ENCODE results near the gene PIK3R1. TPM values are rescaled to one million over a fixed set of nuclear protein-coding genes. Genes with fewer than 3 reads are reported as not detected.
"Not testable (repeated sequence)": the region's sequence is repeated elsewhere in the genome, so short reads cannot be mapped to it uniquely, and the experiment has no call there.

Gene PIK3R1
- total RNA-seq, 4 donors from 2014 or later, result 244 to 563 (median 329) TPM

DNA sequence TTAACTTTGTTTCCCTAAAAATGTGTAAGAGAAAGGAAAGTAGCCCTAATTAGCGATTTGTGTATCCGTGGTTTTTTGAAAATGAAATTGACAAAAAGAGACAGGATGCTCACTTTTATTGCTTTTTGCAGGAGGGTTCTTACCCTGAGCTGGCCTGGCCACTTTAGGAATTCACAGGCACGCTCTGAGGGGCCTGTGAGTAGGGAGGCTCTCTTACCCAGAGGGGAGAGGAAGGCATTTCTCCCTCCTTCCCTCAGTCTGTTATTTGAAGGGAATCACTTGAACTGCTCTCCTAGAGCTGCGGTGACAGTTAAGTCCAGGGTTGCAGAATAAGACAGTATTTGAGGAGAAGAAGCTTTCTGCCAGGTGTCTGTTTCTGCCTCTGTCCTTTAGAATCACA, 16.7 kb downstream of the PIK3R1 start:
- TF ChIP-seq EP300 (IDR thresholded peaks at IDR 0.05), result no peak
- no peak for TF ChIP-seq POLR2A (IDR thresholded peaks at IDR 0.05; ENCODE audit: low read depth)
- TF ChIP-seq, protein P1, sequence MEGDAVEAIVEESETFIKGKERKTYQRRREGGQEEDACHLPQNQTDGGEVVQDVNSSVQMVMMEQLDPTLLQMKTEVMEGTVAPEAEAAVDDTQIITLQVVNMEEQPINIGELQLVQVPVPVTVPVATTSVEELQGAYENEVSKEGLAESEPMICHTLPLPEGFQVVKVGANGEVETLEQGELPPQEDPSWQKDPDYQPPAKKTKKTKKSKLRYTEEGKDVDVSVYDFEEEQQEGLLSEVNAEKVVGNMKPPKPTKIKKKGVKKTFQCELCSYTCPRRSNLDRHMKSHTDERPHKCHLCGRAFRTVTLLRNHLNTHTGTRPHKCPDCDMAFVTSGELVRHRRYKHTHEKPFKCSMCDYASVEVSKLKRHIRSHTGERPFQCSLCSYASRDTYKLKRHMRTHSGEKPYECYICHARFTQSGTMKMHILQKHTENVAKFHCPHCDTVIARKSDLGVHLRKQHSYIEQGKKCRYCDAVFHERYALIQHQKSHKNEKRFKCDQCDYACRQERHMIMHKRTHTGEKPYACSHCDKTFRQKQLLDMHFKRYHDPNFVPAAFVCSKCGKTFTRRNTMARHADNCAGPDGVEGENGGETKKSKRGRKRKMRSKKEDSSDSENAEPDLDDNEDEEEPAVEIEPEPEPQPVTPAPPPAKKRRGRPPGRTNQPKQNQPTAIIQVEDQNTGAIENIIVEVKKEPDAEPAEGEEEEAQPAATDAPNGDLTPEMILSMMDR (IDR thresholded peaks at IDR 0.05), result no peak
- TF ChIP-seq POLR2AphosphoS5 (IDR thresholded peaks at IDR 0.05), result peak in 1 of 2 donors; percentile 30
- intact Hi-C loops (cut with DNase I), result no loop called here
- Histone ChIP-seq H3K4me1 (peaks cover 69 to 100% (median 99%) of the 10 kb centered on the region in 4 donors), H3K36me3 (peaks cover 6 to 34% (median 11%) of the 10 kb centered on the region in 4 donors), H3K27me3 (no peaks in the 10 kb centered on the region), H3K4me3 (peak overlapping the region in 3 of 4 donors; percentile 3 to 35 (median 34)), H3K27ac (replicated peaks in 1 of 4) (peak overlapping the region in 2 of 4 donors; percentile 5 to 41), H3K9me3 (no peaks in the 10 kb centered on the region)
- 55% methylated on average over 4 of the region's 4 CpGs for WGBS
- DNase-seq (ENCODE audit: extremely low spot score), result no peak

DNA sequence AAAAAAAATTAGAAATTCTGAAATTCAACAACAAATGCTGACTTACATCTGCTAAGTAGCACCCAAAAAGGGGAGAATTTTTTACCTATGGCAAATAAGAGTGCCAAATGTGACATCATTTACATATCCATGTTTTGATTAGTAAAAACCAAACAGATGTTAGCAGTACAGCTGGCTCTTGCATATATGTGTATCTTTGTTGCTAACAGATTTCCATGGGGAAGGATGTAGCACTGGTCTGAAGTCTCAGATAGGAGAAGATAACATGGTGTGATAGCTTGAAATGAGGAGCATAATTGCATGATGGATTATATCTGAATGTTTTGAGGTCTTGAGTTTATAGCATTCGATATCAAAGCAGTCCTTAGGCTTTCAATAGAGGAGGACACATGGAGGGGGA, 17.5 kb downstream of the PIK3R1 start:
- Histone ChIP-seq H3K27ac (replicated peaks in 1 of 4) (no peak overlapping the region), H3K9me3 (no peaks in the 10 kb centered on the region), H3K27me3 (no peaks in the 10 kb centered on the region), H3K4me1 (peaks cover 68 to 100% (median 100%) of the 10 kb centered on the region in 4 donors), H3K36me3 (peaks cover 0 to 26% (median 3%) of the 10 kb centered on the region in 4 donors), H3K4me3 (peak overlapping the region; percentile 3 to 34 (median 8))
- TF ChIP-seq, protein P1 (IDR thresholded peaks at IDR 0.05), result no peak
- TF ChIP-seq POLR2A (IDR thresholded peaks at IDR 0.05; ENCODE audit: low read depth) (no peak), EP300 (IDR thresholded peaks at IDR 0.05) (no peak), POLR2AphosphoS5 (IDR thresholded peaks at IDR 0.05) (no peak)
- DNase-seq (ENCODE audit: extremely low spot score), result no peak
- 47% methylated on average over 1 of the region's 1 CpG for WGBS
- intact Hi-C loops (cut with DNase I), result no loop called here

DNA sequence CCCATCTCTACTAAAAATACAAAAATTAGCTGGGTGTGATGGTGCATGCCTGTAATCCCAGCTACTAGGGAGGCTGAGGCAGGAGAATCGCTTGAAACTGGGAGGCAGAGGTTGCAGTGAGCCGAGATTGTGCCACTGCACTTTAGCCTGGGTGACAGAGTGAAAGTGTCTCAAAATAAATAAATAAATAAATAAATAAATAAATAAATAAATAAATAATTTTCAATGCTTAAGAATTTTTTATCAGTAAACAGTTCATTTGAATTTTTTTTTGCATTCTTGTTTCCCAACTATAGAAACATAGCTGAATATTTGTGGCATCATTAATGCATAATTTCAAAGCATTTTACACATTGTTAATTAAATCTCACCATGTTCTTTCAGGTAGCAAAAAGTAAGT, 19.7 kb downstream of the PIK3R1 start:
- Histone ChIP-seq H3K4me1 (peaks cover 76 to 100% (median 100%) of the 10 kb centered on the region in 4 donors), H3K36me3 (peaks cover 0 to 13% (median 0%) of the 10 kb centered on the region in 4 donors)
- 90% methylated on average over 2 of the region's 2 CpGs for WGBS
- H3K4me3 ChIP-seq; DNase-seq (ENCODE audit: extremely low spot score); H3K27ac ChIP-seq (replicated peaks in 1 of 4); H3K9me3 ChIP-seq; H3K27me3 ChIP-seq; intact Hi-C loops (cut with DNase I): not testable (repeated sequence)

DNA sequence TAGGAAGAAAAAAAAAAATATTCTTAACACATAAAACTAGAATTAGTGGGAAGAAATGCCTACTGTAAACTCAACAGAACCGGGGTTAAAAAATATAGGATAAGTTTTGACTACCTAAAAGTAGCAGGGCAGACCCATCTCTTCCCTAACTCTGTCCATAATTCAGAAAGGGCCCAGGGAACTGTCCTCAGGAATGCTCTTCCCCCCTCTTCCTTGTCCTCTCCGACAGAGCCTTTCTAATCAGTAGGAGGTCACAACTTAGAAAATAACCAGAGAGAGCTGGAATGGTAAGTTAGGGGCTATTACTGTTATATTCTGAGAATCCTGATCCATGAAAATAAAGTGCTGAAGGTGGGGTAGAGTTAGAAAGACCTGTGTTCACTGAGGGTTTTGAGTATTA, 22.2 kb downstream of the PIK3R1 start:
- 59% methylated on average over 2 of the region's 2 CpGs for WGBS
- Histone ChIP-seq H3K4me1 (peaks cover 81 to 100% (median 99%) of the 10 kb centered on the region in 4 donors), H3K27ac (replicated peaks in 1 of 4) (peak overlapping the region; percentile 21 to 74 (median 64)), H3K27me3 (no peaks in the 10 kb centered on the region), H3K36me3 (peaks cover 0 to 7% (median 0%) of the 10 kb centered on the region in 4 donors), H3K4me3 (no peak overlapping the region), H3K9me3 (no peaks in the 10 kb centered on the region)
- DNase-seq (ENCODE audit: extremely low spot score), result no peak
- intact Hi-C loops (cut with DNase I), result no loop called here
- TF ChIP-seq POLR2AphosphoS5 (IDR thresholded peaks at IDR 0.05), result no peak
- TF ChIP-seq EP300 (IDR thresholded peaks at IDR 0.05), result no peak
- no peak for TF ChIP-seq POLR2A (IDR thresholded peaks at IDR 0.05; ENCODE audit: low read depth)
- TF ChIP-seq, protein P1 (IDR thresholded peaks at IDR 0.05), result no peak

DNA sequence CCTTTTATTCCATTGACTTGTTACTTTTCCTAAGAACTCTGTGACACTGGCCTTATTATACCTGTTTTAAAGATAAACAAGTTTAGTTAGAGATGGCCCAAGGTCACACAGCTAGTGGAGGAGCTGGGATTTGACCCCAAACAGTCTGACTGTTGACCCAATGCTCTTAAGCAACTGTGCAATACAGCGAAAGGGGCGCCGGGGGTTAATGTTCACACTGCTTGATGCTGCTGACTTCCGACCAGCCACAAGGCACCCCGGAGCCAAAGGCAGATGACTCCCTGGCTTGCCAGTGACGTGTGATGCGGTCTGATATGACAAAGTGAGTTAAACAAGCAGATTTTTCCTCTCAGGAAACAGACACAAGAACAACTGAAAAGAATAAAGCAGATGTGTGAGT, 23.9 kb downstream of the PIK3R1 start:
- Histone ChIP-seq H3K9me3 (no peaks in the 10 kb centered on the region), H3K27ac (replicated peaks in 1 of 4) (peak overlapping the region; percentile 42 to 74 (median 64)), H3K4me3 (peak overlapping the region; percentile 25 to 40 (median 32)), H3K4me1 (peaks cover 78 to 100% (median 99%) of the 10 kb centered on the region in 4 donors), H3K36me3 (peaks cover 0 to 8% (median 3%) of the 10 kb centered on the region in 4 donors), H3K27me3 (no peaks in the 10 kb centered on the region)
- no peak for TF ChIP-seq POLR2A (IDR thresholded peaks at IDR 0.05; ENCODE audit: low read depth)
- TF ChIP-seq EP300 (IDR thresholded peaks at IDR 0.05), result no peak
- TF ChIP-seq, protein P1 (IDR thresholded peaks at IDR 0.05), result no peak
- TF ChIP-seq POLR2AphosphoS5 (IDR thresholded peaks at IDR 0.05), result peak; percentile 71 to 79
- DNase-seq (ENCODE audit: extremely low spot score), result peak; percentile 95
- intact Hi-C loops (cut with DNase I), result no loop called here
- 6% methylated on average over 7 of the region's 7 CpGs for WGBS
